Ishikawa (cell line): Measurements from ENCODE around the gene SLC39A13.

Experiments
- CEBPB ChIP-seq: IDR thresholded peaks from 2 replicates; pipeline ENCODE4 v1.6.1; 2012
- EP300 ChIP-seq: IDR thresholded peaks from 2 replicates; pipeline ENCODE4 v1.6.1; 2012; ENCODE audit warnings: borderline replicate concordance
- RAD21 ChIP-seq: IDR thresholded peaks from 2 replicates; pipeline ENCODE4 v1.6.1; 2012; ENCODE audit warnings: low read depth
- REST ChIP-seq: IDR thresholded peaks from 2 replicates; pipeline ENCODE4 v1.6.1; 2012; ENCODE audit warnings: low read depth, mild to moderate bottlenecking
- TAF1 ChIP-seq: IDR thresholded peaks from 2 replicates; pipeline ENCODE4 v1.6.1; 2012; ENCODE audit warnings: low read depth, mild to moderate bottlenecking
- TEAD4 ChIP-seq: IDR thresholded peaks from 2 replicates; pipeline ENCODE4 v1.6.1; 2012

GRCh38 chr11:47437746-47438418 is 29.5 kb downstream of the SLC39A13 start:
- no peak for TF ChIP-seq REST
- TF ChIP-seq TEAD4, result no peak
- no peak for TF ChIP-seq RAD21
- no peak for TF ChIP-seq TAF1
- TF ChIP-seq EP300, result no peak
- no peak for TF ChIP-seq CEBPB
